OCI-LY1 (cell line): ENCODE results near the gene IFT57.

Experiments used
- H2AFZ ChIP-seq: fragments of 200-600 bp; sonication (generic), shearing (Covaris generic); 2 replicates; pipeline ENCODE4 v1.6.0; 2014; ENCODE audit warnings: antibody characterized with exemption, mild to moderate bottlenecking, low read length
- H3F3A ChIP-seq: fragments of 200-600 bp; sonication (generic), shearing (Covaris generic); 2 replicates; pipeline ENCODE4 v1.6.0; 2014; ENCODE audit warnings: mild to moderate bottlenecking, antibody characterized with exemption, low read length, moderate library complexity; ENCODE audit not compliant: insufficient read depth
- H3K27ac ChIP-seq: fragments of 200-600 bp; sonication (generic); 2 replicates; pipeline ENCODE4 v1.5.1; 2014; ENCODE audit warnings: low read length, mixed run types, mild to moderate bottlenecking, low read depth; ENCODE audit not compliant: poor library complexity, severe bottlenecking
- H3K27me3 ChIP-seq: fragments of 200-600 bp; sonication (generic); 2 replicates; pipeline ENCODE4 v1.6.0; 2014; ENCODE audit warnings: antibody characterized with exemption, mild to moderate bottlenecking, low read length, moderate library complexity; ENCODE audit not compliant: insufficient read depth
- H3K36me3 ChIP-seq: fragments of 200-600 bp; sonication (generic); 2 replicates; pipeline ENCODE4 v1.6.1; 2014; ENCODE audit warnings: mild to moderate bottlenecking, antibody characterized with exemption, low read length, moderate library complexity, mixed read lengths; ENCODE audit not compliant: insufficient read depth
- H3K4me1 ChIP-seq: fragments of 200-600 bp; sonication (generic); 2 replicates; pipeline ENCODE4 v1.5.1; 2014; ENCODE audit warnings: mild to moderate bottlenecking, low read length, moderate library complexity; ENCODE audit not compliant: insufficient read depth, severe bottlenecking
- H3K4me2 ChIP-seq: fragments of 200-600 bp; sonication (generic), shearing (Covaris generic); 2 replicates; pipeline ENCODE4 v1.6.1; 2014; ENCODE audit warnings: low read length
- H3K4me3 ChIP-seq: fragments of 200-600 bp; sonication (generic); 2 replicates; pipeline ENCODE4 v1.5.1; 2014; ENCODE audit warnings: low read length, low read depth, mild to moderate bottlenecking, mixed read lengths; ENCODE audit not compliant: poor library complexity, severe bottlenecking
- H3K79me2 ChIP-seq: fragments of 200-600 bp; shearing (Covaris generic); 2 replicates; pipeline ENCODE4 v1.6.1; 2016; ENCODE audit warnings: mixed run types, low read length, mixed read lengths; ENCODE audit not compliant: insufficient read depth
- H3K9ac ChIP-seq: fragments of 200-600 bp; sonication (generic), shearing (Covaris generic); 2 replicates; pipeline ENCODE4 v1.6.1; 2014; ENCODE audit warnings: mild to moderate bottlenecking, low read length, mixed read lengths
- H3K9me2 ChIP-seq: fragments of 200-600 bp; sonication (generic), shearing (Covaris generic); 2 replicates; pipeline ENCODE4 v1.6.1; 2014; ENCODE audit warnings: low read depth, mild to moderate bottlenecking, low read length, mixed read lengths
- H3K9me3 ChIP-seq: fragments of 200-600 bp; shearing (Covaris generic); 2 replicates; pipeline ENCODE4 v1.6.1; 2014; ENCODE audit warnings: low read length, mixed read lengths
- H4K20me1 ChIP-seq: fragments of 200-600 bp; sonication (generic), shearing (Covaris generic); 2 replicates; pipeline ENCODE4 v1.6.0; 2016; ENCODE audit warnings: mild to moderate bottlenecking, low read length; ENCODE audit not compliant: insufficient read depth
- CTCF ChIP-seq: fragments of 200-600 bp; sonication (generic), shearing (Covaris generic); IDR thresholded peaks from 2 replicates; pipeline ENCODE4 v1.5.1; 2017; ENCODE audit warnings: mild to moderate bottlenecking, antibody characterized with exemption, low read length, moderate library complexity, mixed read lengths
- EZH2 ChIP-seq: fragments of 200-600 bp; sonication (generic), shearing (Covaris generic); IDR thresholded peaks from 2 replicates; pipeline ENCODE4 v1.8.0; 2017; ENCODE audit warnings: borderline replicate concordance, mixed run types, mild to moderate bottlenecking, antibody characterized with exemption, low read length, moderate library complexity, mixed read lengths

The IFT57 gene

GRCh38 chr3:108126348-108126747 is 95.9 kb downstream of the IFT57 start:
- H3K4me2 ChIP-seq = peak overlapping the region; percentile 94
- H3K9me3 ChIP-seq = no peaks in the 10 kb centered on the region
- H3K79me2 ChIP-seq = peaks cover 7% of the 10 kb centered on the region; the same call in 1 of the 2 replicates
- H3K9ac ChIP-seq = peak overlapping the region; percentile 99
- no peaks in the 10 kb centered on the region for H3K27me3 ChIP-seq
- TF ChIP-seq CTCF (no peak), EZH2 (no peak)
- H3K27ac ChIP-seq = peak overlapping the region; percentile 100
- H4K20me1 ChIP-seq = no peaks in the 10 kb centered on the region
- H3K4me1 ChIP-seq = peaks cover 82% of the 10 kb centered on the region
- H3F3A ChIP-seq = no peaks in the 10 kb centered on the region
- H3K9me2 ChIP-seq = no peaks in the 10 kb centered on the region
- H3K36me3 ChIP-seq = peaks cover 22% of the 10 kb centered on the region; the same call in 1 of the 2 replicates
- peak overlapping the region; percentile 75 for H3K4me3 ChIP-seq
- no peak overlapping the region for H2AFZ ChIP-seq

GRCh38 chr3:108125550-108126071 is 96.6 kb downstream of the IFT57 start:
- H4K20me1 ChIP-seq = no peaks in the 10 kb centered on the region
- peak overlapping the region; percentile 100 for H3K27ac ChIP-seq
- H3K27me3 ChIP-seq = no peaks in the 10 kb centered on the region
- H3K9ac ChIP-seq = peak overlapping the region; percentile 99
- peak overlapping the region; percentile 75 for H3K4me3 ChIP-seq
- H2AFZ ChIP-seq = no peak overlapping the region
- peaks cover 7% of the 10 kb centered on the region; the same call in 1 of the 2 replicates for H3K79me2 ChIP-seq
- TF ChIP-seq CTCF (no peak), EZH2 (no peak)
- H3K9me3 ChIP-seq = no peaks in the 10 kb centered on the region
- H3K4me1 ChIP-seq = peaks cover 75% of the 10 kb centered on the region
- H3F3A ChIP-seq = no peaks in the 10 kb centered on the region
- H3K36me3 ChIP-seq = peaks cover 22% of the 10 kb centered on the region; the same call in 1 of the 2 replicates
- H3K4me2 ChIP-seq = peak overlapping the region; percentile 94
- H3K9me2 ChIP-seq = no peaks in the 10 kb centered on the region

GRCh38 chr3:108125153-108125543 is 97.1 kb downstream of the IFT57 start:
- Histone ChIP-seq H3F3A (no peaks in the 10 kb centered on the region), H3K9me2 (no peaks in the 10 kb centered on the region), H2AFZ (no peak overlapping the region), H3K9me3 (no peaks in the 10 kb centered on the region), H3K79me2 (peaks cover 7% of the 10 kb centered on the region; the same call in 1 of the 2 replicates), H3K27me3 (no peaks in the 10 kb centered on the region), H3K4me1 (peaks cover 70% of the 10 kb centered on the region), H3K4me2 (peak overlapping the region; percentile 94), H3K9ac (peak overlapping the region; percentile 99), H4K20me1 (no peaks in the 10 kb centered on the region), H3K4me3 (peak overlapping the region; percentile 75), H3K36me3 (peaks cover 22% of the 10 kb centered on the region; the same call in 1 of the 2 replicates), H3K27ac (peak overlapping the region; percentile 100)
- TF ChIP-seq EZH2 = no peak
- TF ChIP-seq CTCF = no peak
